Loucy (cell line): ENCODE measurements around the gene KHDC1.

Experiments used
- H2AFZ ChIP-seq: fragments of 200-600 bp; sonication (generic); 2 replicates; pipeline ENCODE4 v1.6.0; 2016; ENCODE audit warnings: antibody characterized with exemption, mild to moderate bottlenecking, low read length, moderate library complexity
- H3F3A ChIP-seq: fragments of 200-600 bp; 2 replicates; pipeline ENCODE4 v1.6.0; 2016; ENCODE audit warnings: antibody characterized with exemption, low read depth, mild to moderate bottlenecking
- H3K27me3 ChIP-seq: fragments of 200-600 bp; sonication (generic); 2 replicates; pipeline ENCODE4 v1.6.1; 2014; ENCODE audit warnings: low read length, mild to moderate bottlenecking; ENCODE audit not compliant: insufficient read depth, poor library complexity, severe bottlenecking
- H3K36me3 ChIP-seq: fragments of 200-600 bp; sonication (generic); 2 replicates; pipeline ENCODE4 v1.6.1; 2016; ENCODE audit warnings: low read length; ENCODE audit not compliant: insufficient read depth
- H3K4me1 ChIP-seq: fragments of 200-600 bp; sonication (generic); 2 replicates; pipeline ENCODE4 v1.5.1; 2014; ENCODE audit warnings: low read length, mild to moderate bottlenecking; ENCODE audit not compliant: insufficient read depth, poor library complexity, severe bottlenecking
- H3K4me2 ChIP-seq: fragments of 200-600 bp; sonication (generic); 2 replicates; pipeline ENCODE4 v1.6.0; 2014; ENCODE audit warnings: antibody characterized with exemption, low read length, low read depth, mild to moderate bottlenecking; ENCODE audit not compliant: poor library complexity, severe bottlenecking
- H3K4me3 ChIP-seq: fragments of 200-600 bp; sonication (generic); 2 replicates; pipeline ENCODE4 v1.5.1; 2014; ENCODE audit warnings: low read length, mild to moderate bottlenecking, mixed read lengths; ENCODE audit not compliant: poor library complexity, severe bottlenecking
- H3K79me2 ChIP-seq: fragments of 200-600 bp; sonication (generic); 2 replicates; pipeline ENCODE4 v1.6.1; 2014; ENCODE audit warnings: low read length; ENCODE audit not compliant: insufficient read depth
- H3K9ac ChIP-seq: fragments of 200-600 bp; sonication (generic); 2 replicates; pipeline ENCODE4 v1.6.0; 2014; ENCODE audit warnings: mild to moderate bottlenecking, low read depth, low read length, moderate library complexity; ENCODE audit not compliant: poor library complexity, severe bottlenecking
- H3K9me2 ChIP-seq: fragments of 200-600 bp; sonication (generic); replicated peaks from 2 replicates; pipeline ENCODE4 v1.6.1; 2016; ENCODE audit warnings: low read depth, low read length, mixed read lengths
- H3K9me3 ChIP-seq: fragments of 200-600 bp; sonication (generic); 2 replicates; pipeline ENCODE4 v1.6.1; 2014; ENCODE audit warnings: mild to moderate bottlenecking, antibody characterized with exemption, low read length, low read depth; ENCODE audit not compliant: insufficient read depth
- H4K20me1 ChIP-seq: fragments of 200-600 bp; sonication (generic); 2 replicates; pipeline ENCODE4 v1.6.0; 2014; ENCODE audit warnings: antibody characterized with exemption, low read length, mild to moderate bottlenecking; ENCODE audit not compliant: insufficient read depth, poor library complexity, severe bottlenecking
- EZH2phosphoT487 ChIP-seq: fragments of 200-600 bp; IDR thresholded peaks from 2 replicates; pipeline ENCODE4 v1.6.1; 2018; ENCODE audit warnings: antibody characterized with exemption, mild to moderate bottlenecking, moderate library complexity, borderline replicate concordance
- TF ChIP-seq, protein P1 (sequence below): fragments of 200-600 bp; sonication (generic); conservative IDR thresholded peaks from 2 replicates; pipeline ENCODE4 v1.5.1; 2014; ENCODE audit warnings: mild to moderate bottlenecking, antibody characterized with exemption, low read length

KHDC1 gene

DNA sequence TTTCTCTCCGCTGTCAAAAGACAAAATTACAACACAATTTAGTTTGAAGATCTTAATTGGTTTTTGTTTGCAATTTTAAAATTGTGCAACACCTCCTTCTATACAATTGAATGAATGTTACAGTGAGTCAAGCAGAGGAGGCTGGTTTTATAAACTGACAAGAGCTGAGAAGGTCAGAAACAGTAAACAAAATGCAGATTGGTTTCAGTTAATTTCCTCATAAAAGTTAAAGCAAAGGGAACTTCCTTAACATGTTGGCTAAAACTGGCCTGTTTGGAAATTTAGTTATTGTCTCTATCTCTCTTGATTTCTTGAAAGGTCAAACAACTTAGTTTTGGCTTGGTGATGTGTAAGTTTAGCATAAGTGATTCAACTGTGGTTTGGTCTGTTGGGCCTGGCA lies 59.9 kb downstream of the KHDC1 start:
- H3K4me2 ChIP-seq: no peak overlapping the region
- H2AFZ ChIP-seq: no peak overlapping the region
- no peaks in the 10 kb centered on the region for H3K9me2 ChIP-seq
- no peaks in the 10 kb centered on the region for H3K27me3 ChIP-seq
- no peaks in the 10 kb centered on the region for H3K9me3 ChIP-seq
- TF ChIP-seq, protein P1, sequence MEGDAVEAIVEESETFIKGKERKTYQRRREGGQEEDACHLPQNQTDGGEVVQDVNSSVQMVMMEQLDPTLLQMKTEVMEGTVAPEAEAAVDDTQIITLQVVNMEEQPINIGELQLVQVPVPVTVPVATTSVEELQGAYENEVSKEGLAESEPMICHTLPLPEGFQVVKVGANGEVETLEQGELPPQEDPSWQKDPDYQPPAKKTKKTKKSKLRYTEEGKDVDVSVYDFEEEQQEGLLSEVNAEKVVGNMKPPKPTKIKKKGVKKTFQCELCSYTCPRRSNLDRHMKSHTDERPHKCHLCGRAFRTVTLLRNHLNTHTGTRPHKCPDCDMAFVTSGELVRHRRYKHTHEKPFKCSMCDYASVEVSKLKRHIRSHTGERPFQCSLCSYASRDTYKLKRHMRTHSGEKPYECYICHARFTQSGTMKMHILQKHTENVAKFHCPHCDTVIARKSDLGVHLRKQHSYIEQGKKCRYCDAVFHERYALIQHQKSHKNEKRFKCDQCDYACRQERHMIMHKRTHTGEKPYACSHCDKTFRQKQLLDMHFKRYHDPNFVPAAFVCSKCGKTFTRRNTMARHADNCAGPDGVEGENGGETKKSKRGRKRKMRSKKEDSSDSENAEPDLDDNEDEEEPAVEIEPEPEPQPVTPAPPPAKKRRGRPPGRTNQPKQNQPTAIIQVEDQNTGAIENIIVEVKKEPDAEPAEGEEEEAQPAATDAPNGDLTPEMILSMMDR: no peak
- TF ChIP-seq EZH2phosphoT487: no peak
- no peaks in the 10 kb centered on the region for H4K20me1 ChIP-seq
- H3K36me3 ChIP-seq: no peaks in the 10 kb centered on the region
- H3F3A ChIP-seq: no peaks in the 10 kb centered on the region
- H3K4me3 ChIP-seq: no peak overlapping the region
- H3K4me1 ChIP-seq: no peaks in the 10 kb centered on the region
- no peak overlapping the region for H3K9ac ChIP-seq
- H3K79me2 ChIP-seq: no peaks in the 10 kb centered on the region

DNA sequence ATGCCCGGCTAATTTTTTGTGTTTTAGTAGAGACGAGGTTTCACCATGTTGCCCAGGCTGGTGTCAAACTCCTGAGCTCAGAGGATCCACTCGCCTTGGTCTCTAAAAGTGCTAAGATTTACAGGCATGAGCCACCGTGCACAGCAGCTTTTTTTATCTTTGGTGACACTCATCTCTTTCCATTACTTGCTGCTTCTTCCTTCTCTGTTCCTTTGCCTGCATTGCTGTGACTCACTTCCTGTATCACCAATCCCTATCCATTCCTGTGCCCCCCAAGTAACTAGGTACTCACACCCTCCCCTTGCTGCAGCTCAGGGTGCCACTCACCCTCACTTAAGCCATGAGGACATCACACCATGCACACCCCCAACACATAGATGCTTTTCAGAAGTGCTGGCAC lies 62.3 kb downstream of the KHDC1 start:
- Histone ChIP-seq H3F3A (no peaks in the 10 kb centered on the region), H3K4me1 (no peaks in the 10 kb centered on the region), H3K4me3 (no peak overlapping the region), H3K9ac (no peak overlapping the region), H3K36me3 (no peaks in the 10 kb centered on the region), H4K20me1 (no peaks in the 10 kb centered on the region), H2AFZ (no peak overlapping the region), H3K79me2 (no peaks in the 10 kb centered on the region), H3K9me2 (no peaks in the 10 kb centered on the region), H3K27me3 (no peaks in the 10 kb centered on the region), H3K4me2 (no peak overlapping the region), H3K9me3 (no peaks in the 10 kb centered on the region)
- TF ChIP-seq EZH2phosphoT487: no peak
- TF ChIP-seq, protein P1: no peak

DNA sequence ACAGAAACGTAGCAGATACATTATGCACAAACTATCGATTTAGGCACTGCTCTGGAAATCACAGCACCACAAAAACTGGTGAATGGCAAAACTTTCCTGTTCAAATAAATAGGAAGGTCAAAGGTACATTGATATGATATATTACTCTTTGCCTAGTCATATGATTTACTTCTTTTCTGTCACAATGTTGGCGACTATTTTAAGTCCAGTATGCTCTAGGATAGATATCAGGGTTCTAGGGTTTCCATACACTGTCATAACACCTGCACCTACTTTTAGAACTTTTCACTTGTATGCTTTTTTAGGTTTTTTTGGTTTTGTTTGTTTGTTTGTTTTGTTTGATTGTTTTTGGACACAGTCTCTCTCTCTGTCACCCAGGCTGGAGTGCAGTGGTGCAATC lies 62.7 kb downstream of the KHDC1 start:
- H3K27me3 ChIP-seq: no peaks in the 10 kb centered on the region
- no peaks in the 10 kb centered on the region for H3K4me1 ChIP-seq
- H3F3A ChIP-seq: no peaks in the 10 kb centered on the region
- no peak overlapping the region for H3K4me2 ChIP-seq
- H3K36me3 ChIP-seq: no peaks in the 10 kb centered on the region
- H3K9me2 ChIP-seq: no peaks in the 10 kb centered on the region
- H3K4me3 ChIP-seq: no peak overlapping the region
- H3K79me2 ChIP-seq: no peaks in the 10 kb centered on the region
- H3K9ac ChIP-seq: no peak overlapping the region
- H3K9me3 ChIP-seq: no peaks in the 10 kb centered on the region
- H2AFZ ChIP-seq: no peak overlapping the region
- TF ChIP-seq, protein P1: no peak
- TF ChIP-seq EZH2phosphoT487: no peak
- no peaks in the 10 kb centered on the region for H4K20me1 ChIP-seq
